A673 (cell line): ENCODE results near the gene VPS26C. TPM values are rescaled to one million over a fixed set of nuclear protein-coding genes. Genes with fewer than 3 reads are reported as not detected.

Source experiments
- BruUV-seq: library from RNA; stranded (reverse); fragments of 400-500 nt; replicated peaks from 2 replicates; lab custom pipeline; 2021; lab: Mats Ljungman, UMichigan
- CTCF ChIA-PET: fragments of 300-600 bp; sonication (Branson Sonifier 250); formaldehyde crosslinking; loops from one replicate; lab custom pipeline; 2022; ENCODE audit warnings: antibody characterized with exemption; lab: Charles Lee
- POLR2A ChIA-PET: fragments of 300-600 bp; sonication (Branson Sonifier 250); formaldehyde crosslinking; loops from one replicate; lab custom pipeline; 2022; ENCODE audit warnings: antibody characterized with exemption; ENCODE audit not compliant: low non-redundant PET; lab: Charles Lee
- DNase-seq: peaks from one replicate; pipeline ENCODE4 v3.0.0-alpha.2; 2015; ENCODE audit warnings: low spot score
- H3K27ac ChIP-seq: fragments of 200-600 bp; sonication (generic); 2 replicates; pipeline ENCODE4 v1.5.1; 2016; ENCODE audit warnings: mixed run types, low read depth, mild to moderate bottlenecking, mixed read lengths, antibody characterized with exemption, low read length; ENCODE audit not compliant: poor library complexity, severe bottlenecking
- H3K27me3 ChIP-seq: fragments of 200-600 bp; sonication (generic); replicated peaks from 2 replicates; pipeline ENCODE4 v1.6.1; 2017; ENCODE audit warnings: mixed run types, low read depth, mild to moderate bottlenecking, mixed read lengths, antibody characterized with exemption, low read length; ENCODE audit not compliant: insufficient read depth, poor library complexity
- H3K36me3 ChIP-seq: fragments of 200-600 bp; sonication (generic); 2 replicates; pipeline ENCODE4 v1.6.1; 2016; ENCODE audit warnings: mixed run types, mild to moderate bottlenecking, mixed read lengths, antibody characterized with exemption, low read length; ENCODE audit not compliant: insufficient read depth, poor library complexity, severe bottlenecking
- H3K4me1 ChIP-seq: fragments of 200-600 bp; sonication (generic); 2 replicates; pipeline ENCODE4 v1.6.1; 2017; ENCODE audit warnings: mixed run types, mild to moderate bottlenecking, mixed read lengths, antibody characterized with exemption, low read length; ENCODE audit not compliant: insufficient read depth, poor library complexity, severe bottlenecking
- H3K4me3 ChIP-seq: fragments of 200-600 bp; sonication (generic); 2 replicates; pipeline ENCODE4 v1.5.1; 2016; ENCODE audit warnings: low read depth, mixed run types, mild to moderate bottlenecking, mixed read lengths, low read length; ENCODE audit not compliant: poor library complexity, severe bottlenecking
- H3K9me3 ChIP-seq: fragments of 200-600 bp; sonication (generic); 2 replicates; pipeline ENCODE4 v1.6.1; 2016; ENCODE audit warnings: mixed run types, low read depth, mild to moderate bottlenecking, mixed read lengths, antibody characterized with exemption, low read length; ENCODE audit not compliant: poor library complexity, severe bottlenecking
- CTCF ChIP-seq: fragments of 300-800, 200-600 bp; sonication (generic); conservative IDR thresholded peaks from 2 replicates; pipeline ENCODE4 v1.5.1; 2017; ENCODE audit warnings: low read depth, mild to moderate bottlenecking, antibody characterized with exemption, low read length, moderate library complexity, mixed read lengths
- EZH2 ChIP-seq: fragments of 200-600 bp; sonication (generic); IDR thresholded peaks from 2 replicates; pipeline ENCODE4 v1.6.1; 2017; ENCODE audit warnings: borderline replicate concordance, low read depth, mild to moderate bottlenecking, mixed read lengths, antibody characterized with exemption, low read length; ENCODE audit not compliant: poor library complexity, severe bottlenecking
- intact Hi-C: fragments of 100-400 bp; cut with micrococcal nuclease; formaldehyde crosslinking; loops from one replicate; pipeline ENCODE4 v1.10.0; 2022; ENCODE audit not compliant: unreplicated experiment
- total RNA-seq: library from RNA; stranded (reverse); gene quantifications from 2 replicates; pipeline ENCODE4 v1.2.3, GENCODE V29; 2021

Gene VPS26C
- total RNA-seq, 1 experiment from 2014 or later, result 45.3 TPM

- no TSS peak for BruUV-seq
- no peaks in the 10 kb centered on the region for H3K9me3 ChIP-seq
- H3K27me3 ChIP-seq, result no peaks in the 10 kb centered on the region
- no peak overlapping the region for H3K27ac ChIP-seq
- intact Hi-C loops, result no loop called here
- H3K36me3 ChIP-seq, result peaks cover 48% of the 10 kb centered on the region
- ChIA-PET POLR2A (no interaction called here), CTCF (no interaction called here)
- no peak overlapping the region for H3K4me3 ChIP-seq
- no peak for TF ChIP-seq CTCF
- TF ChIP-seq EZH2, result no peak
- peaks cover 3% of the 10 kb centered on the region for H3K4me1 ChIP-seq
- no peak for DNase-seq
Observed at GRCh38 chr21:37195610-37196009, 71.5 kb downstream of the VPS26C start.

- ChIA-PET CTCF (no interaction called here), POLR2A (no interaction called here)
- no peaks in the 10 kb centered on the region for H3K27me3 ChIP-seq
- no TSS peak for BruUV-seq
- peaks cover 3% of the 10 kb centered on the region for H3K4me1 ChIP-seq
- no peak overlapping the region for H3K27ac ChIP-seq
- H3K4me3 ChIP-seq, result no peak overlapping the region
- peaks cover 42% of the 10 kb centered on the region for H3K36me3 ChIP-seq
- intact Hi-C loops, result no loop called here
- H3K9me3 ChIP-seq, result no peaks in the 10 kb centered on the region
- no peak for DNase-seq
- TF ChIP-seq EZH2 (no peak), CTCF (no peak)
Observed at GRCh38 chr21:37195059-37195458, 72.1 kb downstream of the VPS26C start.

- DNase-seq, result no peak
- TF ChIP-seq CTCF (no peak), EZH2 (no peak)
- Histone ChIP-seq H3K27ac (no peak overlapping the region), H3K4me3 (no peak overlapping the region), H3K9me3 (no peaks in the 10 kb centered on the region), H3K27me3 (no peaks in the 10 kb centered on the region), H3K4me1 (peaks cover 3% of the 10 kb centered on the region), H3K36me3 (peaks cover 48% of the 10 kb centered on the region)
- ChIA-PET POLR2A (no interaction called here), CTCF (no interaction called here)
- intact Hi-C loops, result no loop called here
- BruUV-seq, result no TSS peak
Observed at GRCh38 chr21:37193676-37194075, 73.5 kb downstream of the VPS26C start.
